PFSK-1 (cell line): ENCODE measurements around the gene NAALAD2.

Source experiments
- POLR2AphosphoS5 ChIP-seq: IDR thresholded peaks from 2 replicates; pipeline ENCODE4 v1.6.1; 2012; ENCODE audit warnings: low read depth, mild to moderate bottlenecking, control low read depth, low read length, moderate library complexity
- REST ChIP-seq, 2 experiments: IDR thresholded peaks; 2 replicates each; pipeline versions ENCODE4 v1.6.1 to v1.8.0; 2011 to 2012; ENCODE audit warnings: low read depth in 2 of 2, low read length in 2 of 2, control low read depth in 1 of 2, inconsistent platforms in 1 of 2, mild to moderate bottlenecking in 1 of 2, moderate library complexity in 1 of 2; ENCODE audit not compliant: insufficient read depth in 1 of 2
- SIN3A ChIP-seq: IDR thresholded peaks from 2 replicates; pipeline ENCODE4 v1.6.1; 2012; ENCODE audit warnings: mild to moderate bottlenecking, low read length, moderate library complexity, borderline replicate concordance; ENCODE audit not compliant: insufficient read depth
- TAF1 ChIP-seq: IDR thresholded peaks from 2 replicates; pipeline ENCODE4 v1.6.1; 2012; ENCODE audit warnings: low read length, control low read depth, borderline replicate concordance; ENCODE audit not compliant: insufficient read depth

- TF ChIP-seq POLR2AphosphoS5 (no peak), SIN3A (no peak), TAF1 (no peak), REST (IDR thresholded peaks at IDR 0.05; ENCODE audit: insufficient read depth in 1 of 2, low read depth in 2 of 2, low read length in 2 of 2) (no peak)
Observed at GRCh38 chr11:90168571-90168970, 34.1 kb downstream of the NAALAD2 start.
